ENCODE data around the gene DDAH1.

DDAH1 gene

GRCh38 chr1:85454214-85454613 lies 10.7 kb downstream of the DDAH1 start:
- Histone ChIP-seq H3K36me3 (ENCODE audit: control insufficient read depth, low read length) (no peaks in the 10 kb centered on the region), H3K4me1 (ENCODE audit: control insufficient read depth, low read length) (no peaks in the 10 kb centered on the region), H3F3A (ENCODE audit: control insufficient read depth, insufficient read depth) (no peaks in the 10 kb centered on the region), H3K9me2 (replicated peaks; ENCODE audit: control insufficient read depth, low read length) (no peaks in the 10 kb centered on the region), H3K79me2 (ENCODE audit: control insufficient read depth, low read length) (no peaks in the 10 kb centered on the region), H3K4me2 (ENCODE audit: low read length) (no peak overlapping the region), H3K9me3 (ENCODE audit: control insufficient read depth, insufficient read depth, low read length) (no peaks in the 10 kb centered on the region), H3K4me3 (ENCODE audit: low read length) (no peak overlapping the region), H3K27ac (ENCODE audit: low read depth, low read length) (no peak overlapping the region), H3K27me3 (ENCODE audit: control insufficient read depth, low read length) (no peaks in the 10 kb centered on the region), H4K20me1 (ENCODE audit: control insufficient read depth, insufficient read depth, low read depth, low read length) (no peaks in the 10 kb centered on the region)
- TF ChIP-seq CTCF (IDR thresholded peaks at IDR 0.05; ENCODE audit: low read depth, low read length, poor library complexity, severe bottlenecking) (no peak), EZH2phosphoT487 (IDR thresholded peaks at IDR 0.05; ENCODE audit: borderline replicate concordance, low read length) (no peak)

DNA sequence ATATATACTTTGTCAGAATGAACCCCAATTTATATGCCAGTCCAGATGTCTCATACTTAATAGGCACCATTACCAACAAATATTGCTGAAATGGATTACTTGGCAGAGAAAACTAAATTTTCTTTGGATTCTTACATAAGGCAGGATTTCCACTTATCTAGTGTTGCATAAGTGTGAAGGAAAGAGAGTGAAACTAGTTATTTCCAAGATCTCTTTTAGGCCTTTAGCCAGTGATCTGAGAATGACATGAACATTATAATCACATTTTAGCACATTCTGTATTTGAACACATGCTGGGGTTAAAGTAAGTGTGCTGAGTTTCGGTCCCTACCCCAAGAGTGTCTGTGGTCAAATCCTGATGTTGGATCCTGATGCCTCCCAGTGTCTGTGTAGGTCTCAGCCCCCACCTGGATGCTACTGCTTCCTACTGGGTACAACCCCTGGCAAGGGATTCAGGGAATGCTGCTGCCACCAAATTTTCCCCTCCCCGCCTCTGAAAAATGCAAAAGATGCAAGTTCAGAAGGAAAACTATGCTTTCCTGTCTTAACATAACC lies 11.2 kb downstream of the DDAH1 start:
- no peaks in the 10 kb centered on the region for H3K79me2 ChIP-seq (ENCODE audit: control insufficient read depth, low read length)

DNA sequence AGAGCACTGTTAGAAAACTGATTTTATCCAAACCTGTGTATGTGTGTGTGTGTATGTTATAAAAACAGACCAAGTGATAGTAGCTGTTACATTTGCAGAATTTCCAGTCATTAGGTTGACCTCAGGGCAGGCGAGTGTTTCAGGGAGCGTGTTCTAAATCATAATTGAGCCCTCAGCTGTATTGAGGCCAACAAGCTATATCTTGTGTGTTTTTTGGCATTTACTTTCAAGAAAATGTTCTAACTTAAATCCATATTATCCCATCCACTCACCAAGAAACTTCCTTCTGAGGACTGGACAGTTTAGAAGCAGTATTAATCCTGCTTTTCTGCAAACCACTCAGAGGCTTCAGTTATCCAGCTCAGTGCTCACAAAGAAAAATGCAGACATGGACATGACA lies 12.0 kb downstream of the DDAH1 start:
- Histone ChIP-seq H3K4me1 (ENCODE audit: control insufficient read depth, low read length) (no peaks in the 10 kb centered on the region), H3K27ac (ENCODE audit: low read depth, low read length) (no peak overlapping the region), H3K27me3 (ENCODE audit: control insufficient read depth, low read length) (no peaks in the 10 kb centered on the region), H3K4me2 (ENCODE audit: low read length) (no peak overlapping the region), H4K20me1 (ENCODE audit: control insufficient read depth, insufficient read depth, low read depth, low read length) (no peaks in the 10 kb centered on the region), H3F3A (ENCODE audit: control insufficient read depth, insufficient read depth) (no peaks in the 10 kb centered on the region), H3K4me3 (ENCODE audit: low read length) (no peak overlapping the region), H3K36me3 (ENCODE audit: control insufficient read depth, low read length) (no peaks in the 10 kb centered on the region), H3K9me3 (ENCODE audit: control insufficient read depth, insufficient read depth, low read length) (no peaks in the 10 kb centered on the region), H3K79me2 (ENCODE audit: control insufficient read depth, low read length) (no peaks in the 10 kb centered on the region), H3K9me2 (replicated peaks; ENCODE audit: control insufficient read depth, low read length) (no peaks in the 10 kb centered on the region)
- TF ChIP-seq EZH2phosphoT487 (IDR thresholded peaks at IDR 0.05; ENCODE audit: borderline replicate concordance, low read length): no peak

More for the DNA sequence above, 11.2 kb downstream of the DDAH1 start:
- H3K4me2 ChIP-seq (ENCODE audit: low read length): no peak overlapping the region
- H3K4me1 ChIP-seq (ENCODE audit: control insufficient read depth, low read length): no peaks in the 10 kb centered on the region
- no peaks in the 10 kb centered on the region for H3K27me3 ChIP-seq (ENCODE audit: control insufficient read depth, low read length)
- H3K27ac ChIP-seq (ENCODE audit: low read depth, low read length): no peak overlapping the region
- no peaks in the 10 kb centered on the region for H3K9me2 ChIP-seq (replicated peaks; ENCODE audit: control insufficient read depth, low read length)
- H3K4me3 ChIP-seq (ENCODE audit: low read length): no peak overlapping the region
- no peaks in the 10 kb centered on the region for H3K36me3 ChIP-seq (ENCODE audit: control insufficient read depth, low read length)
- H4K20me1 ChIP-seq (ENCODE audit: control insufficient read depth, insufficient read depth, low read depth, low read length): no peaks in the 10 kb centered on the region
- TF ChIP-seq EZH2phosphoT487 (IDR thresholded peaks at IDR 0.05; ENCODE audit: borderline replicate concordance, low read length) (no peak), CTCF (IDR thresholded peaks at IDR 0.05; ENCODE audit: low read depth, low read length, poor library complexity, severe bottlenecking) (no peak)
- H3F3A ChIP-seq (ENCODE audit: control insufficient read depth, insufficient read depth): no peaks in the 10 kb centered on the region
- no peaks in the 10 kb centered on the region for H3K9me3 ChIP-seq (ENCODE audit: control insufficient read depth, insufficient read depth, low read length)

GRCh38 chr1:85451236-85451830 lies 13.6 kb downstream of the DDAH1 start:
- Histone ChIP-seq H3K4me3 (ENCODE audit: low read length) (no peak overlapping the region), H3K9me3 (ENCODE audit: control insufficient read depth, insufficient read depth, low read length) (no peaks in the 10 kb centered on the region), H3K9me2 (replicated peaks; ENCODE audit: control insufficient read depth, low read length) (no peaks in the 10 kb centered on the region), H3K4me2 (ENCODE audit: low read length) (no peak overlapping the region), H3K36me3 (ENCODE audit: control insufficient read depth, low read length) (no peaks in the 10 kb centered on the region), H3K27me3 (ENCODE audit: control insufficient read depth, low read length) (no peaks in the 10 kb centered on the region), H3K4me1 (ENCODE audit: control insufficient read depth, low read length) (no peaks in the 10 kb centered on the region), H4K20me1 (ENCODE audit: control insufficient read depth, insufficient read depth, low read depth, low read length) (no peaks in the 10 kb centered on the region), H3K27ac (ENCODE audit: low read depth, low read length) (no peak overlapping the region), H3F3A (ENCODE audit: control insufficient read depth, insufficient read depth) (no peaks in the 10 kb centered on the region), H3K79me2 (ENCODE audit: control insufficient read depth, low read length) (no peaks in the 10 kb centered on the region)
- TF ChIP-seq EZH2phosphoT487 (IDR thresholded peaks at IDR 0.05; ENCODE audit: borderline replicate concordance, low read length) (no peak), CTCF (IDR thresholded peaks at IDR 0.05; ENCODE audit: low read depth, low read length, poor library complexity, severe bottlenecking) (no peak)
